NCI-H1694 treated with DMSO at 0.1 percent for 48 hours (cell line): ENCODE results near the gene TNK1.

Experiments
- DNase-seq: peaks from one replicate; lab custom pipeline; 2025; lab: John Stamatoyannopoulos, UW

The TNK1 gene

GRCh38 chr17:7436556-7437368 is 55.9 kb downstream of the TNK1 start:
- DNase-seq, result peak; percentile 77

- no peak for DNase-seq
Measured at GRCh38 chr17:7437369-7437863, 56.5 kb downstream of the TNK1 start.

- DNase-seq, result peak; percentile 51
Measured at GRCh38 chr17:7437950-7438614, 57.2 kb downstream of the TNK1 start.

- no peak for DNase-seq
Measured at GRCh38 chr17:7438656-7439460, 58.0 kb downstream of the TNK1 start.
